Testis (tissue), 2 donors: ENCODE results near the gene RCL1.

Source experiments
- POLR2A ChIP-seq: fragments of 450-650 bp; IDR thresholded peaks from one replicate; pipeline ENCODE4 v1.6.1; 2017; ENCODE audit warnings: antibody characterized with exemption, mild to moderate bottlenecking, moderate library complexity
- TF ChIP-seq, protein P1 (sequence below), 3 experiments: fragments of 450-650 bp in 2 of 3; fragments of 200-600 bp in 1 of 3; sonication (generic) in 1 of 3; IDR thresholded peaks; one replicate each; pipeline ENCODE4 v1.5.1; 2016 to 2019; ENCODE audit warnings: antibody characterized with exemption in 3 of 3, mild to moderate bottlenecking in 2 of 3, moderate library complexity in 1 of 3

DNA sequence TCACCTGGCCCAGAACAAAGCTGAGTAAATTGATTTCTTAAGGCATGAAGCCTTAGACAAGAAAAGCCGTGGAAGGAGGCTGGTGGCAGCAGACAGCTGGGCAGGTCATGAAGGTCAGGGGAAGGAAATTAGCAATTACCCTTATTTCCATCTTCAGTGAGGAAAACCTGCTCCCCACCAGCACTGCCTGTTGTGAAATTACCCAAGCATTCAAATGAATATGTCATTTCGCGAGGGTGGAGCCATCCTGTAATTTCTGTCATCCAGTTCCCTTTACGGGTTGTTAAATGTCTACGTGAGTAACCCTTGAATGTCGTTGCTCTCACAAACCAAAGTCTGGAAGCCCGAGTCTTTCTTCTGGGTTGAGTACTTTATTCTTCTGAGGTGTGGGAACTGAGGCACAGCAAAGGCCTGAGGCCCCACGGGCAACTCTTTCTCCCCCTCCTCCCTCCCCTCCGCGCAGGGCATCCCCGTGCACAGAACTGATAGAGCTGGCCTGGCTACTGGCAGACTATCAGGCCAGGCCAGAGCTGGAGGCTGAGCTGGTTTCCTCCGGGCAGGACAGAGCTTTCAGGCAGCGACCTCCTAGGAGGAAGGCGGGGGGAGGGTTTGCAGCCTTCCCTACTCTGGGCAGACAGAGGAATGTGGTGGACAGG is 29.7 kb upstream of the RCL1 start:
- TF ChIP-seq, protein P1, sequence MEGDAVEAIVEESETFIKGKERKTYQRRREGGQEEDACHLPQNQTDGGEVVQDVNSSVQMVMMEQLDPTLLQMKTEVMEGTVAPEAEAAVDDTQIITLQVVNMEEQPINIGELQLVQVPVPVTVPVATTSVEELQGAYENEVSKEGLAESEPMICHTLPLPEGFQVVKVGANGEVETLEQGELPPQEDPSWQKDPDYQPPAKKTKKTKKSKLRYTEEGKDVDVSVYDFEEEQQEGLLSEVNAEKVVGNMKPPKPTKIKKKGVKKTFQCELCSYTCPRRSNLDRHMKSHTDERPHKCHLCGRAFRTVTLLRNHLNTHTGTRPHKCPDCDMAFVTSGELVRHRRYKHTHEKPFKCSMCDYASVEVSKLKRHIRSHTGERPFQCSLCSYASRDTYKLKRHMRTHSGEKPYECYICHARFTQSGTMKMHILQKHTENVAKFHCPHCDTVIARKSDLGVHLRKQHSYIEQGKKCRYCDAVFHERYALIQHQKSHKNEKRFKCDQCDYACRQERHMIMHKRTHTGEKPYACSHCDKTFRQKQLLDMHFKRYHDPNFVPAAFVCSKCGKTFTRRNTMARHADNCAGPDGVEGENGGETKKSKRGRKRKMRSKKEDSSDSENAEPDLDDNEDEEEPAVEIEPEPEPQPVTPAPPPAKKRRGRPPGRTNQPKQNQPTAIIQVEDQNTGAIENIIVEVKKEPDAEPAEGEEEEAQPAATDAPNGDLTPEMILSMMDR (IDR thresholded peaks at IDR 0.05): no peak
- no peak for TF ChIP-seq POLR2A
